ENCODE measurements around the gene WNT2.
"Not testable (repeated sequence)": the region's sequence is repeated elsewhere in the genome, so short reads cannot be mapped to it uniquely, and the experiment has no call there.

Gene WNT2

DNA sequence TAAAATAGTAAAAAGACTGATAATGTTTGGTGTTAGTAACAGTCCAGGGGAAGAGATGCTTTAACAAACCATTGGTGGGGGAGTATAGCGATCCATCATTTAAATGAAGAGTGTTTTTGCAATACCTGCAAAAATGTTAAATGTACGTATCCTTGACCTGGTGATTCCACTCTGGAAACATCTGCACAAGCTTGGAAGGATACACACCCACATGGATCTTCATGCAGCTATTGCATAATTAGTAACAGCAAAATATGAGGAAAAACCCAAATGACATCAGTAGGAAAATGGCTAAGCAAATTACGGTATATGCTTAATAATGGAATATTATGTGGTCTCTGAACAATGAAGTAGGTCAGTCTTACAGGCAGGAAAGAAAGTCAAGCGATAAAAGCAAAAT, 20.5 kb downstream of the WNT2 start:
- no peak for DNase-seq

DNA sequence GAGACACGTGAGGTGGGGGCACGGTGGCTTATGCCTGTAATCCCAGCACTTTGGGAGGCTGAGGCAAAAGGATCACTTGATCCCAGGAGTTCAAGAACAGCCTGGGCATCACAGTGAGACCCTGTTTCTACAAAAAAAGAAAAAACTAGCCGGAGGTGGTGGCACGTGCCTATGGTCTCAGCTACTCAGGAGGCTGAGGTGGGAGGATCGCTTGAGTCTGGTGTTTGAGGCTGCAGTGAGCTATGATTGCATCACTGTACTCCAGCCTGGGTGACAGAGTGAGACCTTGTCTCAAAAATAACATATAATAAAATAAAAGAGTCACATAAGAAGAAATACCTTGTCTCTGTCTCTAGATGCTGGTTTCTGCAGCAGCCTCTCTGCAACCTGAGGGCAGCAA, 22.4 kb downstream of the WNT2 start:
- not testable (repeated sequence) for DNase-seq

DNA sequence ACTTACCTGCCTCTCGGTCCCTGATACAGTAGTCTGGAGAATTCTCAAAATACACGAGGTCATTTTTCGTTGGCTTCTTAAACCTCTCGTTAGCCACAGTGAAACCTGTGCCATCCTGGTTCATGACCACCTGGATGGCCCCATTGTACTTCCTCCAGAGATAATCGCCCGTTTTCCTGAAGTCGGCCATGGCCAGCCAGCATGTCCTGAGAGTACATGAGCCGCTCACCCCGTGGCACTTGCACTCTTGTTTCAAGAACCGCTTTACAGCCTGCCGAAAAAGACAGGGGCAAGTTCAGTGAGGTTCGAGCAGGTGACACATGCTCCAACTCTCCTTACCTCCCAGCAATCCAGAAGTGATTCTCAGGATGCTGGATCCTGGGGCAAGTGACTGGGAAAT, 25.3 kb downstream of the WNT2 start:
- DNase-seq: no peak

DNA sequence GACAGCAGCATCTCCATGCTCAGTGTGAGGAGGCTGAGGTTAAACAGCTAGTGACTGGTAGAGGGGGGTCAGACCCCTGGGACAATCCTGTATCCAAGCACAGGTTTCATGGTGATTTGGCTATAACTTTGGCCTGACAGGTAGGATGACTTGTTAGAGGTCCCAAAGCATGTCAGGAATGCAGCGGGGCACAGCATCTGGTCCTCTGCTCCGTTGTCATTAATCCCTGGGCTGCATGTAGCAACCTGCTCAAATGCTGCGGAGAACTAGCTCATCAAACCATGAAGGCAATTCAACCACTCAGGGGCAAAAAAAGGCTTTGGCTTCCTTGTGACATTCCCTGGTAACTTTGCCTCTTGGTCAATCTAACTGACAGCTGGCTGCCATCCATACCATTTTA, 26.8 kb downstream of the WNT2 start:
- DNase-seq: no peak

DNA sequence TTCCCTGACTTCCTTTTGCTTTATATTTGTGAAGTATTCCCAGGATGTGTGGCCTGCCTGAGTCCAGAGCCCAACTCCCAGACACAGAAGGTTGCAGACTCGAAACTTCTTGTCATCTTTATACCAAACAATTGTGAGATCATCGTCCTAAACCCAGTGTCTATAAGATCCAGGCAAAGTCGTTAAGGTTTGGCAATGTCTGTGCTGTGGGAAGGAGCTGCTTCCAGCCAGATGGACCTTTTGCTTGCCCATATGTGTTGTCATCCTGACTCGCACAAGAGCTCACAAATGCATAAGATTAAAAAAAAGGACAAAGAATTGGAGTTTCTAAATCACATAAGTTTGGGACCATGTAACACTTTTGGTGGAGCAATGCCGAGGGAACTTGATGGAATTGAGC, 37.0 kb downstream of the WNT2 start:
- no peak for DNase-seq

DNA sequence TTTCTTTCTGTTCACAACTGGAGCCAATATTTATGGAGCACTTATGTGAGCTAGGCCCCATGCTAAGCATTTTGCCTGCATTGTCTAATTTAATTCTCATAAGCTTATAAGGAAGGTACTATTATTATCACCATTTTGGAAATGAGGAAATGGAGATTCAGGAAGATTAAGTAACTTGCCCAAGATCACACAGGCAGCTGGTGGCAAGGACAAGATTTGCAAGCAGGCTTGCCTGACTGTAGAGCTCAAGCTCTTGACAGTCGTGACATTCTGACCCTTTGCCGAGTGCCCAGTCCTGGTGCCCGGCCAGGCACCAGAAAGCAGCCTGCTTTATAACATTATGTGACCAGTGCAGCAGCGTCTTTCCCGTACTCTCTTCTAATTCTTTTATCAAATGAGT, 38.2 kb downstream of the WNT2 start:
- DNase-seq: no peak

DNA sequence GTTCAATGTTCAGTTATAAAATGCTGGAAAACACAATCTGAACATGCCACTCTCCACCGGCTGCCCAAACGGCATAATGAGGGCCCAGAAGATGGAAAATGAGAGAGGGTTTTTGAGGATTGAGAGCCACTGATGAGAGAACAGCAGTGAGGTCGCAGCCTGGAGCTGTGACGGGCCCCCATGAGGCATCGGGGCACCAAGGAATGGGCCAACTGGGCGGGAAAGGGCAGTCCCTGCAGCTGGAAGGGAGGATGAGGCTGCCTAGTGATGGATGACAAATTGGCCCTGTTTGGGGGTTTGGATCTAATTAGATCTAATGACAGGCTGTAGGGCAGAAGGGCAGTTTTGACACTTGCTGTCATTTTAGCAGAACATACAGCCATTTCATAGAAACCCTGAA, 39.1 kb downstream of the WNT2 start:
- DNase-seq: no peak

DNA sequence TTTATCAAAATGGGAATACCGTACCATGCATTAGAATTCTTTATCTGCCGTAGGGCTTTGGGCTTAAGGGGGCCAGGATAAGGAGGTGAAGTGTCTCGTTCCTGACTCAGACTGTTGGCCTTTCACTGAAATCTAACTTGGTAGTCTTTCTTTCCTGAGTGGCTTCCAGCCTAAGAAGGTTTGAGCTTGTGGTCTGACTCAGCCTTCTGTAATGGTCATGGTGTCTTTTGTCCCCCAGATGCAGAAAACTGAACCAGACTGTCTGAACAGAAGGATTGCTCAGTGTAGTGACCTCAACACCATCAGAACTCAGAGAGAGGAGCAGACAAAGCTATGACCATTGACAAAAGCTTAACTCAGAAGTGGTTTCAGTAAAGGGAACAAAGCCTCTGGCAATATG, 39.5 kb downstream of the WNT2 start:
- no peak for DNase-seq

DNA sequence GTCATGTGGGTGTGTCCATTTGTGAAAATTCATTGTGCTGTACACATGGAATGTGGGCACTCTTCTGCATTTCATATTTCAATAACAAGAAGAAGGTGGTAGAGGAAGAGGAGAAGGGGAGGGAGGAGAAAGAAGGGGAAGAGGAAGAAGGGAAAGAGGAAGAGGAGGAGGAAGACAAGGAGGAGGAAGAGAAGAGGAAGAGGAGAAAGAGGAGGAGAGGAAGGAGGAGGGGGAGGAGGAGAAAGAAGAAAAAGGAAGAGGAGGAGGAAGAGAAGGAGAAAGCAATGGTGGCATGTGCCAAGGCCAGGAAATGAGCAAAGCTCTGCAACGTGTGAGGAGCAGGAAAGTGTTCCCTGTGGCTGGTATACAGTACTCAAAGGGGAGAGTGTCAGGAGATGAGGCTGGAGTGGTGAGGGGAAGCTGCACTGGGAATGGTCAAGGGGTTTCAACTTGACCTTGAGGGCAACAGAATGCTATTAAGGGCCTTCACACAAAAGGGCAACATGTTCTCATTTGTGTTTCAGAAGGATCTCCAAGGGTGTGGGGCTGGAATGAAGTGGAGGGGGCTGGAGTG, 40.5 kb downstream of the WNT2 start:
- DNase-seq: no peak

DNA sequence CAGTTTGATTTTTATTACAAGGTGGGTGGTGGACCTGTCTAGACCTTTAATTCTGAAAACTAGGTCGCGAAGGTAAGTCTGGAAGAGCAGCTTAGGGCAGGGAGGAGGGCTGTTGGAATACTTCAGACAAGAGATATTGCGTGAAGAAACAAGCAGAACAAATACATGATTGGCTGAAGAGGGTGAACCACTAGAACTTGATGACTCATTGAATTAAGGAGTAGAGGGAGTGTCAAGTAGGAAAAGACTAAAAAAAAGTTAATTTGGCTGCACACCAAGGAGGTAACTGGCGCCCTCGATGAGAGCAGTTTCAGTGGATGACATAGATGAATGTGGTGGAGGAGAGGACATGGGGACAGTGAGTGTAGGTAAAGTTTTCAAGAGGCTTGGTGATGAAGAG, 41.3 kb downstream of the WNT2 start:
- no peak for DNase-seq

DNA sequence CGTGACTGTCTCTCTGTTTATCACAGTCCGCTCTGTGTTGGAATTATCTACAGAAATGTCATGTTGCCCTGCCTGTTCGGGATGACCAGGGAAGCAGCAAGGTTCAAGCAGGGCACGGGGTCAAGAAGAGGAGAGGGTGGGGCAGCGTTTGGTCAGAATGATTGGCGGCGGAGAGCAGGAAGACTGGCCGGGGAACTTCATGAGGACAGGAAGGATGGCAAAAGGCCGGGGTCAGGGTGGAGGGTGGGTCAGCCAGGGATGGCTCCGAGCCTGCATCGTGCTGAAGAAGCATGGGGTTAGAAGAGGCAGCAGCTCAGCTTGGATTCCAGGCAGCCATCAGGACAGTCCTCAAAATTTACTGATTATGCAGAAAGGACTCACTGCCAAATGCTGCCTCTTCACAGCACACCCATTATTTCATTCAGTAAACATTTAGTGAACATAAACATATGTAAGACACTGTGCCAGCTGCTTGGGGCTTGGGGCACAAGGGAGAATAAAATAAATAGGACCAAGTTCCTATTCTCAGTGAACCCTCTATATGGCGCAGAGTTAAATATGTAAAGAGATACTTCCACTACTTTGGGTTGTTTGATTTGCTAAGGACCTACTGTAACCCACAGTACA, 42.8 kb downstream of the WNT2 start:
- DNase-seq: no peak

DNA sequence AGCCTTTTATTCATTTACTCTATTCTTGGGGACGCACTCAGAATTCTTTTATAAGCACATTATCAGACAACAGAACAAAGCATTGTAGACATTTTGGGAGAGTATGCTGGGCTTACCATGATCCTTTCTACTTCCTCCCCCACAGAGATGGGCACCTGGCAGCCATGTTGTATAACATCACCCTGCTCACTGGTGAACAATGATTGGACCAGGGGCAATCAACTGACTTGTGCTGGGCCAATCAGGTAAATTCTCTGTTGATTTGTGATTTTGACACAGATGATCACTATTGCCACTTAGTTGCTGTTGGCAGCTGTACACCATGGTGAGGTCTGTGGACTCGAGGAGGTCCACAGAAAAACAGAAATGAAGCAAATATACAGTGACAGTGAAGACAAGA, 43.7 kb downstream of the WNT2 start:
- DNase-seq: no peak

DNA sequence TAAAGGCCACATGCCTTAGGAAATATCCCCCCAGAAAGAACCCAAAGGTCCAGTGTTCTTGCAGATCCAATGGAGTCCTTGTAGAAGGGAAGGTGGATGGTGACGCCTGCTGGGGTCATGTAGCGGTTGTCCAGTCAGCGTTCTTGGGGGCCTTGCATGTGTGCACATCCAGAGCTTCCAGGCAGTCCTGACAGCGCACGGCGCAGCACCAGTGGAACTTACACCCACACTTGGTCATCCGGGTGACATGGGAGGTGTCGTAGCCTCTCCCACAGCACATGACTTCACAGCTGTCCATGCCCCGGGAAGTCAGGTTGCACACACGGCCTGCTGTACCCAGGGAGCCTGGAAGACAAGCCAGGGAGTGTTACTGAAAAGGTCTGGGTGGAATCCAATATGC, 44.8 kb downstream of the WNT2 start:
- no peak for DNase-seq

DNA sequence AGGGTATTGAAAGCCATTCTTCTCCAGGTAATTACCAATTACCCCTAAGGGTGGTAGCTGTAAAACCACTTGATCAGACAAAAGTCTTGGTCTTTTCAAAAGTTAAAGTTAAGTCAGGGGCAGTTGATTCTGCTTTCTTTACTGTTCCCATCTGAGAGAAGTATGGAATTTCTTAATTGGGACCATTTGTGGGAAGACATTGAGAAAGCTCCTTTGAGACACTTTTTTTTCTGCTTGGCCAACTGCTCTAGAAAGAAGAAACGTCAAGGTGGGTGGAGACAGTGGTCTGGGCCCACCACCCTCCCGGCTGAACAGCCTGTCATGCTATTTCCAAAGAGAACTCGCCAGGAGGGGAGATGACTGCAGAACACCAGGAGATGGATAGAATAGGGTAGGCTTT, 45.3 kb downstream of the WNT2 start:
- no peak for DNase-seq

DNA sequence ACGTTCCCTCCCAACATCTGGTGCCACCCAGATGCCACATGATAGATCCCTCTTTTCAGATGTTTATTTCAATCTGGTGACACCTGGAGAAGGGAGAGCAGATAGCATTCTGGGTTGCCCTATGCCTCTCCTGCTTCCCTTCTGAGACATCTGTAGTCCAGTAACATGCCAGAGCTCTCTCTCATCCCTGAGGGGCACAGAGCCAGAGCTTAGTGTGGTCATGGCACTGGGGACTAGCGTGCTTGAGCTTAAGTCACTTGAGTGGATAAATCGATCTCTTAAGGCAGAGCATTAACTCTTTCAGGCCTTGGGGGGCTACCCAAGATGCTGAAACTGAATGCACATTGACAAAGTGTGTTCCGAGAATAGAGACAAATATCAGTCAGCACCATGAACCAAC, 47.9 kb downstream of the WNT2 start:
- no peak for DNase-seq

DNA sequence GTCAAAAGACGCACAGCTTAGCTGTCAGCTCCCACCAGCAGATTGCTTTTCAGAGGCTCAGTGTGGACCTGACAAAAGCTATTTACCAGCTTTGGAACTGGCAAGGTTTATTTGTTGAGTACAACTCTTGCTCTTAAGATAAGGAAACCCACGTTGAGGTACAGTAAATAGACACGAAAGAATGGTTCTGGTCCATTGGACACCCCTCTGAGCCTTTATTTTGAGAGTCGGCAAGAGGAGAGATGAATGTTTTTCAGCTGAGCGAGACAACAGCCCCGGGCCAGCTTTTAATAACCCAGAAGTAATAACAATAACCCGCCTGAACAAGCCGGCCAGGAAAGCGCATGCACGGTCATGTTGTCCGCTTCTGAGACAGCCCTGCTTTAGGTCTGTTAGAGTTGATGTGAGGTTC, 49.0 kb downstream of the WNT2 start:
- DNase-seq: no peak

DNA sequence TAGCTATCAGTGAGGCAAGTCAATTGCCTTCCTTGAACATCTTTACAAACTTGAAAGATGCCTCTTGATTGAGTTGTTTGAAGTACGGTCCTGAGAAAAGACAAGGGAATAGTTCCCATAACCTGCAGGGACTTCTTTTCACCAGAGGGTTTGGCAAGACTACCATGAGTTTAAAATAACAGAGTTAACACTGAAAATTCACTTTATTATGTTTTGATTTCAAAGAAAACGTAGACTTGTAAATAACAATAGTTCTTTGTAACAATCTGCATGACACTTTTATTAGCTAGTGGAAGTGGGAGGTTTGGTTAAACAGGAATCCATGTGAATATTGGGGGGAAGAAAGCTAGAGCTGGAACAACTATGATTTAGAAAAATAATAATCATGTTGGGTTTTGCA, 49.5 kb downstream of the WNT2 start:
- DNase-seq: no peak

DNA sequence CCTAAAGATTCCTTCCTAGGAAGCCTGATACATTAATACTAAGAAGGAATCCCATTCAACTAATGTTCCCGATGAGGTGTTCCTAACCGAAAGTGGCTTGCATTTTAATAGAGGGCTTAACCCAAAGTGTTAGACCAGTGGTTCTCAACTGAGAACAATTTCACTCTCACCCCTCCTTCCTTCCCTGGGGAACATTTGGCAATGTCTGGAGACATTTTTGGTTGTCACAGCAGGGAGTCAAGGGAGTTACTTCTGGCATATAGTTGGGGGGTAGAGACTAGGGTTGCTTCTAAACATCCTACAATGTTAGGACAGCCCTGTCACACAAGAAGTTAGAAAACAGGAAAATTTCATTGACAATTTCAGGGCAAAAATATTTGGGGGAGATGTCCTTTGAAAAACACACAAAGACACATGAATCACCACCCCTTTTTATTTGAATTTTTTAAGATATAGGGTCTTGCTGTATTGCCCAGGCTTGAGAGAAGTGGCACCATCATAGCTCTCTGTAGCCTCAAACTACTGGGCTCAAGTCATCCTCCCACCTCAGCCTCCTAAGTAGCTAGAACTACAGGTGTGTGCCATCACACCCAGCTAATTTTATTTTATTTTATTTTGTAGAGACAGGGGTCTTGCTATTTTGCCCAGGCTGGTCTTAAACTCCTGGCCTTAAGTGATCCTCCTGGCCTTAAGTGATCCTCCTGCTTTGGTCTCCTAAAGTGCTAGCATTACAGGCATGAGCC, 50.7 kb downstream of the WNT2 start:
- no peak for DNase-seq

DNA sequence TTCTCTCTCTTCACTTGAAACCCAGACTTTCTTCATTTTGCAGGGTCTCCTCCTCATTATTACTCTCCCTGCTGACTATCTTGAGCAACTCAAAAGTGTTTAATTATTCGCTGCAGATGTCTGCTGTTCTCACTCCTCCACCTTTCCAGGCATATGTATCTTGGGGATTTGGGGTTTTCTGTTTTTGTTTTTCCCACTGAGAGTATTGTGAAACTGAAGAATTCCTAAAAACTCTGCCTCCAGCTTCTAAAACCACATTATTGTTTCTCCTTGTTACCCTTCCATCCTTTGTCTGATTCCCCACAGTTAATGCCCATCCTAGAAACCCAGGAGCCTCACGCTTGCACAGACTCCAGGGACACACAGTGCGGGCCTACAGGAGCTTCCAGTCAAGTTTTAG, 51.3 kb downstream of the WNT2 start:
- no peak for DNase-seq

DNA sequence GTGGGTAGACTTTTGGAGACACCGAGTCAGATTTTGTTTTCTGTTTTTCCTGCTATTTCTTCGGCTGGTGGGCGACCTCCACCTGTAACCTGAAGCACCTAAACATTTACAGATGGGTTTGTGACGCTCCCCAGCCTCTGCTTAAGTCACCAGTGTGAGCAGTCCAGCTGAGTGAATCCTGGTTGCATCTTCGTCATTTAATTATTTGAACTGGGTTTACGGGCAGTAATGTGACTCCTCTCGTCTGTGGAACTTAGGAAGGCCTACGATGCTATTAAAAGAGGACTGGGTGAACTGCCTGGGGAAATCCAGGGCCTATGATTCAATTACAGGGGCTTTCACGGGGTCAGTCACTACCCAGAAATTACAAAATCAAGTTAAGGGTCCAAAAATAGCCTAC, 52.5 kb downstream of the WNT2 start:
- DNase-seq: no peak

DNA sequence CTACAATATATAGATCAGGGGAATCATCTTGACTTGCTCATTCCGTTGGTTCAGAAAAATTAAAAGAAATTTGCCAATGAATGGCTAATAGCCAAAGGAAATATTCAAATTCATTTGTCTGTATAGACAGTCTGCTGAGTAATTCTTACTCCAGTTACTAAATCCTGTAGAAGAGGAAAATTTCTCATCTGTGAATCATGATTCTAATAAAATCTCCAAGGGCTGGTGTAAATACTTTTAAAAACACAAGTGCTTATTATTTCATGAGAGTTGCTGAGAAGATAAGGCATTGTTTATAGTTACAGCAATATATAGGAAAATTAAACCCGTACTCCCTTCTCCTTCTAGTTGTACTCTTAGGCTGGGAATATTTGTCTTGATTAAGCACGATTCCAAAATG, 53.0 kb downstream of the WNT2 start:
- DNase-seq: no peak

DNA sequence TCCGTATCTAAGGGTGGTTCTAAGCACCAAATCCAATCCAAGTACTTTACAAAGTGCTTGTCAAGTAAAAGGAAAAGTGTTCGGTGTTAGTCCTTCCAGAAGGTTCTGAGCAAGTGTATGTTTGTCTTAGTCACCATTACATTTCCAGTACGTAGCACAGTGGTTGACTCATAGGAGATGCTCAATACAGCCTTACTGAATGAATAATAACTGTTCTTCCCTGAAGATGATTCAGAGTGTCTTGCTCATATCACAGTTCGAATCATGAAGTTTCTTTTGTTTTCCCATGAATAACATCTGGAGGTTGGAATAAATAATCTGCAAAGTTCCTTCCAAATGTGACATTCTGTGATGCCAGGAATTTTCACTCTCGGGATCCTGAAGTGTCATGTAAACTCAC, 53.4 kb downstream of the WNT2 start:
- no peak for DNase-seq

DNA sequence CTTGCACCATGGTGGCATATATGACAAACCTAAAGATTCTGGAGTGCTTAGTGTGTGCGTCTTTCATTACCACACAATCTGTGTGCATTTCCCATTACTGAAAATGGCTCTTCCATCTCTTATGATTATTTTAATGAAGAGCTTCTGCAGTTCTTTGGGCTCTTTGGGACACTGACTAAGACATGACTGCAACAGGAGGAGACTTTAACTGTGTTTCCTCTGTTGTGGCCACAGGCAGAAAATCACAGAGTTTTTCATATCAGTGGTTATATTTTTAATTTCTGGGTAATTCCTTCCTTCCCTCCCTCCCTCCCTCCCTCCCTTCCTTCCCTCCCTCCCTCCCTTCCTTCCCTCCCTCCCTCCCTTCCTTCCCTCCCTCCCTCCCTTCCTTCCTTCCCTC, 58.1 kb downstream of the WNT2 start:
- no peak for DNase-seq

DNA sequence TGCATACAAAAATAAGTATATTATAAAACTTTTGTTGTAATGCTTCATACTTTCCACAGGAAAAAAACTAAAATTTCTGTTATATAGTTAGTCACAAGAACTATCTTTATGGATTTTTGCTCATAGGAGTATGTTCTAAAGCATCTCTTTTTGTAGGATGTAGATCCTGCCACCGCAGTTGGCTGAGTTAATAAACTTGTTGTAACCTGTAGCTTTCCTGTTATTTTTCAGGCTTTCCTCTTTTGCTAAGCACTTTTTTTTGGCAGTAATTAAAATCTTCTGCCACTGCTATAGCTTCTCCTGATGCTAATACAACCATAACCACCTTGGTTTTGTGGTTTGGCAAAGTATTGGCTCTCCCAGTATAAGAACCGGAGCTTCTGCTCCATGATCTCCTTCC, 60.3 kb downstream of the WNT2 start:
- DNase-seq: no peak

DNA sequence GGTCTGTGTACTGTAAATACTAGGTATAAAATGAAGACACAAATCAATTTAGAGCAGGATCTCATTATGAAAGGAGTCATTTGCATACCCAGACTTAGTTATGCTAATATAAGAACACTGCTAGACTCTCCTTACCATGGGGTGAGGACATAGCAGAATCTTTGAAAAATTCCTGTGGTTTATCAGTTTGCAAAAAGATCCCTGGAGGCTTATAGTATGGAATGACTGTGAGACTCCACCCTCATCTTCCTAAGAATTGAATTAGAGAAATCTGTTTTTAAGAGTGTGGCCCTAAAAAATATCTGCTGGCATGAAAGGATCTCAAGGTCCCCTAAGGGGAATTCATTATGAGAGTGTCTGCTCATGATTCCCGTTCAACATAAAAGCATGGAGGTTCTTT, 63.2 kb downstream of the WNT2 start:
- DNase-seq: no peak
